Body of pancreas (tissue), 4 donors: ENCODE results near the gene ADAP2. TPM values are rescaled to one million over a fixed set of nuclear protein-coding genes. Genes with fewer than 3 reads are reported as not detected.
"Not testable (repeated sequence)": the region's sequence is repeated elsewhere in the genome, so short reads cannot be mapped to it uniquely, and the experiment has no call there.

Experiments
- ATAC-seq: fragments of 150-250 bp; one replicate; pipeline ENCODE4 v1.9.1; 2016
- DNase-seq, 4 donors: peaks; one replicate each; pipeline ENCODE4 v3.0.0-alpha.2; 2019
- H3K27ac ChIP-seq, 4 donors: fragments of 200-600 bp; sonication (generic); 1 replicate in 3 of 4; 2 replicates in 1 of 4; pipeline versions ENCODE4 v1.5.1 to v1.6.1; 2016 to 2019; ENCODE audit warnings: mild to moderate bottlenecking in 1 of 4, mixed read lengths in 1 of 4, moderate library complexity in 1 of 4
- H3K27me3 ChIP-seq, 2 donors: fragments of 200-600 bp; sonication (generic); one replicate each; pipeline ENCODE4 v1.6.0; 2016; ENCODE audit warnings: mild to moderate bottlenecking in 1 of 2
- H3K36me3 ChIP-seq, 2 donors: fragments of 200-600 bp; sonication (generic); replicated peaks in 1 of 2; 2 replicates each; pipeline ENCODE4 v1.5.1; 2016; ENCODE audit warnings: low read depth in 2 of 2; ENCODE audit not compliant: insufficient read depth in 1 of 2
- H3K4me1 ChIP-seq: fragments of 200-600 bp; sonication (generic); one replicate; pipeline ENCODE4 v1.6.0; 2016
- H3K4me3 ChIP-seq, 2 donors: fragments of 200-600 bp; sonication (generic); 1 replicate in 1 of 2; 2 replicates in 1 of 2; pipeline ENCODE4 v1.5.1; 2016 to 2019
- H3K9me3 ChIP-seq, 3 donors: fragments of 200-600 bp; sonication (generic); 1 replicate in 2 of 3; 2 replicates in 1 of 3; pipeline ENCODE4 v1.5.1; 2016
- POLR2A ChIP-seq, 3 donors: fragments of 450-650 bp; IDR thresholded peaks; one replicate each; pipeline ENCODE4 v1.6.1; 2016; ENCODE audit warnings: antibody characterized with exemption in 3 of 3, mild to moderate bottlenecking in 2 of 3
- WGBS, 2 donors: methylation state at CpG; one replicate each; pipeline ENCODE4 v1.1.5; 2017; 5-methylcytosine and 5-hydroxymethylcytosine counted together
- intact Hi-C: fragments of 100-400 bp; cut with DNase I; formaldehyde crosslinking; loops from one replicate; pipeline ENCODE4 v1.15.1; 2023
- total RNA-seq, 2 donors: library from RNA; depleted of rRNA; stranded (reverse); fragments of >200 nt; gene quantifications; one replicate each; pipeline ENCODE4 v1.1.0, GENCODE V29; 2016
- TF ChIP-seq, protein P1 (sequence below), 7 experiments: fragments of 450-650 bp in 4 of 7; fragments of 200-600 bp in 3 of 7; sonication (generic) in 3 of 7; IDR thresholded peaks; one replicate each; pipeline ENCODE4 v1.5.1; 2016 to 2019; ENCODE audit warnings: antibody characterized with exemption in 7 of 7

The ADAP2 gene
- total RNA-seq, 2 donors from 2014 or later: 13.7 to 14.8 TPM

DNA sequence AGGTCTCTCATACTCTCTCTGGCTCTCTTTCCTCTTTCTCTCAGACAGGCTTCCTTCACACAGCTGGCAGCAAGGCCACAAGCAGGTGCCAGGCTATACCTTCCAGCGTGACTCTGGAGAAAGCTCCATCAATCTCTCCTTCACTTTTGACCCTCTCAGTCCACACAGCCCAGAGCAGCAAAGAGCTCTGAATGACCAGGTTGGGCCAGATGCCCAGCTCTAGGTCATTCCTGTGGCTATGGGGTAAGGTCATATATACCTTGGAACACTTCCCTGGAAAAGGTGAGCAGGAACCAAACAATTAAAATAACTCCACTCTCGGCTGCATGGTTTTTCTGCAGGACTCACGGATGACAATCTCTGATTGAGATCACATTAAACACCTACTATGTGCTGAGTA, 8.8 kb downstream of the ADAP2 start:
- WGBS, 2 donors: 74 to 75% methylated on average over 3 of the region's 3 CpGs
- TF ChIP-seq, protein P1, sequence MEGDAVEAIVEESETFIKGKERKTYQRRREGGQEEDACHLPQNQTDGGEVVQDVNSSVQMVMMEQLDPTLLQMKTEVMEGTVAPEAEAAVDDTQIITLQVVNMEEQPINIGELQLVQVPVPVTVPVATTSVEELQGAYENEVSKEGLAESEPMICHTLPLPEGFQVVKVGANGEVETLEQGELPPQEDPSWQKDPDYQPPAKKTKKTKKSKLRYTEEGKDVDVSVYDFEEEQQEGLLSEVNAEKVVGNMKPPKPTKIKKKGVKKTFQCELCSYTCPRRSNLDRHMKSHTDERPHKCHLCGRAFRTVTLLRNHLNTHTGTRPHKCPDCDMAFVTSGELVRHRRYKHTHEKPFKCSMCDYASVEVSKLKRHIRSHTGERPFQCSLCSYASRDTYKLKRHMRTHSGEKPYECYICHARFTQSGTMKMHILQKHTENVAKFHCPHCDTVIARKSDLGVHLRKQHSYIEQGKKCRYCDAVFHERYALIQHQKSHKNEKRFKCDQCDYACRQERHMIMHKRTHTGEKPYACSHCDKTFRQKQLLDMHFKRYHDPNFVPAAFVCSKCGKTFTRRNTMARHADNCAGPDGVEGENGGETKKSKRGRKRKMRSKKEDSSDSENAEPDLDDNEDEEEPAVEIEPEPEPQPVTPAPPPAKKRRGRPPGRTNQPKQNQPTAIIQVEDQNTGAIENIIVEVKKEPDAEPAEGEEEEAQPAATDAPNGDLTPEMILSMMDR (IDR thresholded peaks at IDR 0.05): no peak
- no peak for TF ChIP-seq POLR2A (IDR thresholded peaks at IDR 0.05)

DNA sequence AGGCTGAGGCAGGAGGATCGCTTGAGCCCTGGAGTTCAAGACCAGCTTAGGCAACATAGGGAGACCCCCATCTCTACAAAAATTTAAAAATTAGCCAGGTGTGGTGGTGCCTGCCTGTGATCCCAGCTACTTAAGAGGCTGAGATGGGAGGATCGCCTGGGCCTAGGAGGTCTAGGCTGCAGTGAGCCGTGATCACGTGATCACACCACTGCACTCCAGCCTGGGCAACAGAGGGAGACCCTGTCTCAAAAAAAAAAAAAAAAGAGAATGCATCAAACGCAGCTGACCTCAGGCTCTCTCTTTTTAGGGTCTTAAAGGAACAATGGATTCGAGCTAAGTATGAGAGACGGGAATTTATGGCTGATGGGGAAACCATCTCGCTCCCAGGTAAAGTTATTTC, 9.8 kb downstream of the ADAP2 start:
- intact Hi-C loops, H3K27me3 ChIP-seq, ATAC-seq, H3K4me3 ChIP-seq, H3K27ac ChIP-seq, DNase-seq, H3K4me1 ChIP-seq, H3K9me3 ChIP-seq, H3K36me3 ChIP-seq: not testable (repeated sequence)
- WGBS, 2 donors: 89 to 93% methylated on average over 8 of the region's 8 CpGs

More for the DNA sequence above, 8.8 kb downstream of the ADAP2 start:
- no peaks in the 10 kb centered on the region for H3K36me3 ChIP-seq
- ATAC-seq (no peak), DNase-seq (no peak)
- intact Hi-C loops: no loop called here
- no peaks in the 10 kb centered on the region for H3K27me3 ChIP-seq
- no peaks in the 10 kb centered on the region for H3K4me1 ChIP-seq
- H3K4me3 ChIP-seq: no peak overlapping the region
- H3K27ac ChIP-seq: no peak overlapping the region
- H3K9me3 ChIP-seq: no peaks in the 10 kb centered on the region

DNA sequence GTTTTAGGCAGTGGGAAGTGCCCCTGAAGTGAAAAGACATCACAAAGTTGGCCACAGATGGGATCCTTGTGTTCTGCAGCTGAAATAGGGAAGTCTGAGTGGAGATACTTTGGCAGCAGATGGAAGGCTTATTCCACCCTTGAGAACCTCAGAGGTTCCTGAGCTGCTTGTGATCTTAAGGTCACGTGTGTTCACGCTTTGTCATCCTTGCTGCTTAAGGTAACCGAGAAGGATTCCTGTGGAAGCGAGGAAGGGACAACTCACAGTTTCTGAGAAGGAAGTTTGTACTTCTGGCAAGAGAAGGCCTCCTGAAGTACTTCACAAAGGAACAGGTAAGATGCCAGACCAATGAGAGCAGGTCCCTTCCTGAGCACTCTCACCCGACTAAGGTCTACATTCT, 12.2 kb downstream of the ADAP2 start:
- Histone ChIP-seq H3K27me3 (no peaks in the 10 kb centered on the region), H3K36me3 (no peaks in the 10 kb centered on the region), H3K9me3 (no peaks in the 10 kb centered on the region), H3K4me1 (no peaks in the 10 kb centered on the region), H3K27ac (no peak overlapping the region), H3K4me3 (no peak overlapping the region)
- no peak for ATAC-seq
- TF ChIP-seq, protein P1 (IDR thresholded peaks at IDR 0.05): no peak
- TF ChIP-seq POLR2A (IDR thresholded peaks at IDR 0.05): no peak
- DNase-seq: no peak
- 56 to 78% methylated on average over 5 of the region's 5 CpGs for WGBS, 2 donors
- intact Hi-C loops: no loop called here

DNA sequence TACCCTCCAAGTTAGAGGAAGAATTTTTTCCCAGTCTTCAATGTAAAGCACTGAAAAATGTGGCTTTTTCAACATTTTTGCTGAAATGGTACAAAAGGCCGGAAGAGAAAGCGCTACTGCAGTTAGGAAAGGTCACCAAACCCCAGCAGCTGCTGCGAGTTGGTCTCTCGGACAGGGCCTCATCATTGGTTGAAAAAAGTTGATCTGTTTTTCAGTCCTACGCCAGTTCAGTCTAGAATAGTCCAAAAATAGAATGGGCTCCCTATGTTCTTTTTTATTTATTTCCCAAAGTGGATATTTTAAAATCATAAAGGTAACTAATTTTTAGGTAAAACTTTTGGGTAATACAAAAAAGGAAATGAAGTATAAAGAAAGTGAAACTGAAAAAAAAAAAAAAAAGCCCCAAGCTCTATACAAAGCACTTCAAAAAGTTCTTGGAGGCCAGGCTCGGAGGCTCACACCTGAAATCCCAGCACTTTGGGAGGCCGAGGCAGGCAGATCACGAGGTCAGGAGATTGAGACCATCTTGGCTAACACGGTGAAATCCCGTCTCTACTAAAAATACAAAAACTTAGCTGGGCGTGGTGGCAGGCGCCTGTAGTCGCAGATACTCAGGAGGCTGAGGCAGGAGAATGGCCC, 17.4 kb downstream of the ADAP2 start:
- Histone ChIP-seq H3K4me1 (no peaks in the 10 kb centered on the region), H3K36me3 (no peaks in the 10 kb centered on the region), H3K4me3 (no peak overlapping the region), H3K9me3 (no peaks in the 10 kb centered on the region), H3K27me3 (no peaks in the 10 kb centered on the region), H3K27ac (no peak overlapping the region)
- ATAC-seq: no peak
- intact Hi-C loops: no loop called here
- whole genome bisulfite sequencing, 2 donors: 82 to 88% methylated on average over 13 of the region's 13 CpGs
- peak in 1 of 4 donors; percentile 12 for DNase-seq
- no peak for TF ChIP-seq POLR2A (IDR thresholded peaks at IDR 0.05)
- TF ChIP-seq, protein P1 (IDR thresholded peaks at IDR 0.05): no peak

DNA sequence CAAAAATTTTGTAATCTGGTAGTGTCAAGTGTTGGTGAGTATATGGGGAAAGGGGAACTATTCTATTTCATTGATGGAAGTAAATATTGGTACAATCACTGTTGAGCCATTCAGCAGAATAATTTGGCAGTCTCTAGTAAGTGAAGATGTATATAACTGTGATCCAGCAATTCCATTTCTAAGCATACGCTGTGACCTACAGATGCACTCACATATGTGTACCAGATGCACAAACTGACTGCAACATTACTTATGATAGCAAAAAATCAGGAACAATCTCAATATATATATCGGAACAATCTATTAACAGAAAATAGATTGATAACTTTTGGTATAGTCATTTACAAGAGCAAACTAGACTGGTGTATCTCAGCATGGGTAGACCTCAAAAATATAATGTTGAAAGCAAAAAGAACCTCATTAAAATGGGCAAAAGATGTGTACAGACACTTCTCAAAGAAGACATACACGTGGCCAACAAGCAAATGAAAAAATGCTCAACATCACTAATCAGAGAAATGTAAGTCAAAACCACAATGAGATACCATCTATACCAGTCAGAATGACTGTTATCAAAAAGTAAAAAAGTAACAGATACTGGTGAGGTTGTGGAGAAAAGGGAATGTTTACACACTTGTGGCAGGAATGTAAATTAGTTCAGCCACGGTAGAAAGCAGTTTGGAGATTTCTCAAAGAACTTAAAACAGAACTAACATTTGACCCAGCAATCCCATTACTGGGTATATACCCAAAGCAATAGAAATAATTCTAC, 20.7 kb downstream of the ADAP2 start:
- intact Hi-C loops: no loop called here
- H3K4me1 ChIP-seq: no peaks in the 10 kb centered on the region
- TF ChIP-seq, protein P1 (IDR thresholded peaks at IDR 0.05): no peak
- TF ChIP-seq POLR2A (IDR thresholded peaks at IDR 0.05): no peak
- no peaks in the 10 kb centered on the region for H3K36me3 ChIP-seq
- ATAC-seq: no peak
- no peak for DNase-seq
- 63 to 64% methylated on average over 4 of the region's 4 CpGs for WGBS, 2 donors
- no peaks in the 10 kb centered on the region for H3K9me3 ChIP-seq
- H3K27ac ChIP-seq: no peak overlapping the region
- H3K27me3 ChIP-seq: no peaks in the 10 kb centered on the region
- H3K4me3 ChIP-seq: no peak overlapping the region
